DND-41 (cell line): ENCODE data around the gene ARHGEF39.

Experiments
- EZH2 ChIP-seq: IDR thresholded peaks from 3 replicates; pipeline ENCODE4 v1.6.1; 2012; ENCODE audit warnings: borderline replicate concordance, low read depth, mild to moderate bottlenecking, moderate library complexity, low read length, inconsistent platforms; ENCODE audit not compliant: severe bottlenecking
- TF ChIP-seq, protein P1 (sequence below): IDR thresholded peaks from 2 replicates; pipeline ENCODE4 v1.5.1; 2012; ENCODE audit warnings: borderline replicate concordance, low read length, moderate library complexity, mild to moderate bottlenecking; ENCODE audit not compliant: poor library complexity, severe bottlenecking; ENCODE audit errors: extremely low read depth

- TF ChIP-seq, protein P1, sequence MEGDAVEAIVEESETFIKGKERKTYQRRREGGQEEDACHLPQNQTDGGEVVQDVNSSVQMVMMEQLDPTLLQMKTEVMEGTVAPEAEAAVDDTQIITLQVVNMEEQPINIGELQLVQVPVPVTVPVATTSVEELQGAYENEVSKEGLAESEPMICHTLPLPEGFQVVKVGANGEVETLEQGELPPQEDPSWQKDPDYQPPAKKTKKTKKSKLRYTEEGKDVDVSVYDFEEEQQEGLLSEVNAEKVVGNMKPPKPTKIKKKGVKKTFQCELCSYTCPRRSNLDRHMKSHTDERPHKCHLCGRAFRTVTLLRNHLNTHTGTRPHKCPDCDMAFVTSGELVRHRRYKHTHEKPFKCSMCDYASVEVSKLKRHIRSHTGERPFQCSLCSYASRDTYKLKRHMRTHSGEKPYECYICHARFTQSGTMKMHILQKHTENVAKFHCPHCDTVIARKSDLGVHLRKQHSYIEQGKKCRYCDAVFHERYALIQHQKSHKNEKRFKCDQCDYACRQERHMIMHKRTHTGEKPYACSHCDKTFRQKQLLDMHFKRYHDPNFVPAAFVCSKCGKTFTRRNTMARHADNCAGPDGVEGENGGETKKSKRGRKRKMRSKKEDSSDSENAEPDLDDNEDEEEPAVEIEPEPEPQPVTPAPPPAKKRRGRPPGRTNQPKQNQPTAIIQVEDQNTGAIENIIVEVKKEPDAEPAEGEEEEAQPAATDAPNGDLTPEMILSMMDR: no peak
- no peak for TF ChIP-seq EZH2
Measured at GRCh38 chr9:35639631-35640030, 25.4 kb downstream of the ARHGEF39 start.
